ENCODE measurements around the gene CLEC10A.

DNA sequence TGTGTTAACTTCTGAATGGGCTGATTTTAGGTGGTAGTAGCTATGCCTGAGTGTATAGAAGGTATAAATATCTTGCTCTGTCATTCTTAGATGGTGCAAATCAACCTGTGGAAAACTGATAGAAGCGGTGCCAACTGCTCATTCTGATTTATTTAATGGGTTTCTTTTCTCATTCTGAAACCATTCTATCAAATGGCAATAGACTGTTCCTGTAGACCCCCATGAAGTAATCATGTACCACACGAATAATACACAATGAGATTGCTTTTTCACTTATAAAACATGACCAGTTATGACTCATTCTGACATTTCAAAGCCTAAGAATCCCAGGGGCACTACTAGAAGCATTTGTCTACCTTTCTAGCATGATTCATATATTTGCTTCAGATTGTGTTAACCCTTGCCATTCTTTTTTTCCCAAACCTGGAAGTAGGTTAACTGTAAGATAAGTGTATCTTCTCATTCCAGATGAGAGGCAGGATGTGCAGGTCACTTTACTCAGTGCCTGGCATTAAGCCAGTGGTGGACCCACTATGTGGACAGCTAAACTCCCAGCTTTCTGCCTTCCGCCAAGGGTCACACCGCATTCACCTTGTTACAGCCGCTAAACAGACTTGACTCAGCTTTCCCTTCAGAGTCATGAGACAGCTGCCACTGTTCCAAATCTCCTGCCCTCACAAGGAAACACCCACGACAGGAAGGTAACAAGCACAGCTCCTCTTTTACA lies 19.7 kb downstream of the CLEC10A start:
- no peak for TF ChIP-seq ZFP3 (CRISPR knock-in tag; IDR thresholded peaks at IDR 0.05)
- TF ChIP-seq ZNF8 (CRISPR knock-in tag; IDR thresholded peaks at IDR 0.05), result no peak
- TF ChIP-seq, protein P1, sequence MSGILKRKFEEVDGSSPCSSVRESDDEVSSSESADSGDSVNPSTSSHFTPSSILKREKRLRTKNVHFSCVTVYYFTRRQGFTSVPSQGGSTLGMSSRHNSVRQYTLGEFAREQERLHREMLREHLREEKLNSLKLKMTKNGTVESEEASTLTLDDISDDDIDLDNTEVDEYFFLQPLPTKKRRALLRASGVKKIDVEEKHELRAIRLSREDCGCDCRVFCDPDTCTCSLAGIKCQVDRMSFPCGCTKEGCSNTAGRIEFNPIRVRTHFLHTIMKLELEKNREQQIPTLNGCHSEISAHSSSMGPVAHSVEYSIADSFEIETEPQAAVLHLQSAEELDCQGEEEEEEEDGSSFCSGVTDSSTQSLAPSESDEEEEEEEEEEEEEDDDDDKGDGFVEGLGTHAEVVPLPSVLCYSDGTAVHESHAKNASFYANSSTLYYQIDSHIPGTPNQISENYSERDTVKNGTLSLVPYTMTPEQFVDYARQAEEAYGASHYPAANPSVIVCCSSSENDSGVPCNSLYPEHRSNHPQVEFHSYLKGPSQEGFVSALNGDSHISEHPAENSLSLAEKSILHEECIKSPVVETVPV (CRISPR knock-in tag; IDR thresholded peaks at IDR 0.05), result no peak
- TF ChIP-seq, protein P2, sequence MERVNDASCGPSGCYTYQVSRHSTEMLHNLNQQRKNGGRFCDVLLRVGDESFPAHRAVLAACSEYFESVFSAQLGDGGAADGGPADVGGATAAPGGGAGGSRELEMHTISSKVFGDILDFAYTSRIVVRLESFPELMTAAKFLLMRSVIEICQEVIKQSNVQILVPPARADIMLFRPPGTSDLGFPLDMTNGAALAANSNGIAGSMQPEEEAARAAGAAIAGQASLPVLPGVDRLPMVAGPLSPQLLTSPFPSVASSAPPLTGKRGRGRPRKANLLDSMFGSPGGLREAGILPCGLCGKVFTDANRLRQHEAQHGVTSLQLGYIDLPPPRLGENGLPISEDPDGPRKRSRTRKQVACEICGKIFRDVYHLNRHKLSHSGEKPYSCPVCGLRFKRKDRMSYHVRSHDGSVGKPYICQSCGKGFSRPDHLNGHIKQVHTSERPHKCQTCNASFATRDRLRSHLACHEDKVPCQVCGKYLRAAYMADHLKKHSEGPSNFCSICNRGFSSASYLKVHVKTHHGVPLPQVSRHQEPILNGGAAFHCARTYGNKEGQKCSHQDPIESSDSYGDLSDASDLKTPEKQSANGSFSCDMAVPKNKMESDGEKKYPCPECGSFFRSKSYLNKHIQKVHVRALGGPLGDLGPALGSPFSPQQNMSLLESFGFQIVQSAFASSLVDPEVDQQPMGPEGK (CRISPR knock-in tag; IDR thresholded peaks at IDR 0.05; ENCODE audit: borderline replicate concordance), result no peak
- TF ChIP-seq ARNTL (CRISPR knock-in tag; IDR thresholded peaks at IDR 0.05; ENCODE audit: borderline replicate concordance, low read depth), result no peak
- TF ChIP-seq ZFP30 (CRISPR knock-in tag; IDR thresholded peaks at IDR 0.05), result no peak
- no peak for TF ChIP-seq RARB (CRISPR knock-in tag; IDR thresholded peaks at IDR 0.05)
- no peak for TF ChIP-seq ESRRG (CRISPR knock-in tag; IDR thresholded peaks at IDR 0.05)
- TF ChIP-seq OSR1 (CRISPR knock-in tag; IDR thresholded peaks at IDR 0.05), result no peak
- no peak for TF ChIP-seq SNAI2 (CRISPR knock-in tag; IDR thresholded peaks at IDR 0.05)

All from SK-N-SH treated with all-trans-retinoic acid at 6 μM for 48 hours (cell line).